ENCODE data around the gene PC.

GRCh38 chr11:67007126-67007525 is 48.9 kb upstream of the PC start:
- TF ChIP-seq EP300 (IDR thresholded peaks at IDR 0.05; ENCODE audit: borderline replicate concordance): no peak
- TF ChIP-seq YY1 (IDR thresholded peaks at IDR 0.05; ENCODE audit: low read depth): no peak
- TF ChIP-seq, protein P1, sequence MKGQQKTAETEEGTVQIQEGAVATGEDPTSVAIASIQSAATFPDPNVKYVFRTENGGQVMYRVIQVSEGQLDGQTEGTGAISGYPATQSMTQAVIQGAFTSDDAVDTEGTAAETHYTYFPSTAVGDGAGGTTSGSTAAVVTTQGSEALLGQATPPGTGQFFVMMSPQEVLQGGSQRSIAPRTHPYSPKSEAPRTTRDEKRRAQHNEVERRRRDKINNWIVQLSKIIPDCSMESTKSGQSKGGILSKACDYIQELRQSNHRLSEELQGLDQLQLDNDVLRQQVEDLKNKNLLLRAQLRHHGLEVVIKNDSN (IDR thresholded peaks at IDR 0.05): no peak
- TF ChIP-seq CEBPB (IDR thresholded peaks at IDR 0.05): no peak
- TF ChIP-seq CREB1 (IDR thresholded peaks at IDR 0.05; ENCODE audit: low read depth): no peak

Measured in Ishikawa (cell line).